Erythroblast (primary cell): ENCODE results near the gene SPINDOC.

Experiments
- GATA1 ChIP-seq: IDR thresholded peaks from 2 replicates; pipeline ENCODE4 v1.6.1; 2011; ENCODE audit warnings: low read depth, mild to moderate bottlenecking, control low read depth, low read length, moderate library complexity
- POLR2A ChIP-seq: IDR thresholded peaks from 2 replicates; pipeline ENCODE4 v1.6.1; 2011; ENCODE audit warnings: mild to moderate bottlenecking, low read length

DNA sequence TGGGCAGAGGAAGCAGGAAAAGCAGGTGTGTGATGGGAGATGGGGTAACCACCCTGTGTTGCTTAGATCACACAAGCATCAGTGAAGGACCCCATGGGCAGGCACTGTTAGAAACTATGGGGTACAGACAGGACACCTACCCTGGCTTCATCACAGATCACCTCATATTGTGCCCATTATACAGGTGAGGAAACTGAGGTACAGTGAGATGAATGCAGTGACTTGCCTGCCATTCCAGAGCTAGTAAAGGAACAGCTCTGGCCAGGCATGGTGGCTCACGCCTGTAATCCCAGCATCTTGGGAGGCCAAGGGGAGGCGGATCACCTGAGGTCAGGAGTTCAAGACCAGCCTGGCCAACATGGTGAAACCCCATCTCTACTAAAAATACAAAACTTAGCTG lies 19.8 kb downstream of the SPINDOC start:
- no peak for TF ChIP-seq POLR2A
- TF ChIP-seq GATA1, result no peak
